HG03196 (cell line): Measurements from ENCODE around the gene TFEC.
"Not testable (repeated sequence)": the region's sequence is repeated elsewhere in the genome, so short reads cannot be mapped to it uniquely, and the experiment has no call there.

Experiments
- ATAC-seq: cut with Tn5 transposase; IDR thresholded peaks from one replicate; pipeline ENCODE4 v1.9.1; 2021; ENCODE audit not compliant: unreplicated experiment

Gene TFEC

GRCh38 chr7:115932880-115933279 is 97.7 kb downstream of the TFEC start:
- ATAC-seq: no peak

- not testable (repeated sequence) for ATAC-seq
Observed at GRCh38 chr7:115930184-115930583, 100.4 kb downstream of the TFEC start.

GRCh38 chr7:115929736-115930135 is 100.8 kb downstream of the TFEC start:
- not testable (repeated sequence) for ATAC-seq

- no peak for ATAC-seq
Observed at GRCh38 chr7:115924411-115924810, 106.2 kb downstream of the TFEC start.

GRCh38 chr7:115920367-115920766 is 110.2 kb downstream of the TFEC start:
- ATAC-seq: no peak

GRCh38 chr7:115914951-115915350 is 115.6 kb downstream of the TFEC start:
- no peak for ATAC-seq

GRCh38 chr7:115911465-115911864 is 119.1 kb downstream of the TFEC start:
- ATAC-seq: no peak

- no peak for ATAC-seq
Observed at GRCh38 chr7:115910541-115911164, 119.9 kb downstream of the TFEC start.

- no peak for ATAC-seq
Observed at GRCh38 chr7:115906731-115907130, 123.8 kb downstream of the TFEC start.

GRCh38 chr7:115889669-115889984 is 140.9 kb downstream of the TFEC start:
- no peak for ATAC-seq

- no peak for ATAC-seq
Observed at GRCh38 chr7:115888981-115889668, 141.4 kb downstream of the TFEC start.

GRCh38 chr7:115885550-115885949 is 145.0 kb downstream of the TFEC start:
- no peak for ATAC-seq
